Cardiac muscle cell (in vitro differentiated cells and primary cell): ENCODE data around the gene SWAP70. TPM values are rescaled to one million over a fixed set of nuclear protein-coding genes. Genes with fewer than 3 reads are reported as not detected.

Experiments used
- DNase-seq, 2 donors: peaks; one replicate each; pipeline versions ENCODE4 v3.0.0 to v3.0.0-alpha.2; 2010 to 2017; ENCODE audit warnings: low read depth in 1 of 2, low spot score in 1 of 2
- H3K27ac ChIP-seq: fragments of 200-600 bp; sonication (generic); 2 replicates; pipeline ENCODE4 v1.5.1; 2016
- H3K27me3 ChIP-seq: fragments of 200-600 bp; sonication (generic); 2 replicates; pipeline ENCODE4 v1.6.0; 2016; ENCODE audit warnings: control low read depth
- H3K36me3 ChIP-seq: fragments of 200-600 bp; sonication (generic); 2 replicates; pipeline ENCODE4 v1.5.1; 2016; ENCODE audit warnings: control low read depth
- H3K4me1 ChIP-seq: fragments of 200-600 bp; sonication (generic); 2 replicates; pipeline ENCODE4 v1.8.1; 2017; ENCODE audit warnings: low read depth, mild to moderate bottlenecking, mixed run types
- H3K4me3 ChIP-seq: fragments of 200-600 bp; sonication (generic); 2 replicates; pipeline ENCODE4 v1.5.1; 2016; ENCODE audit warnings: mild to moderate bottlenecking
- H3K9me3 ChIP-seq: fragments of 200-600 bp; sonication (generic); 2 replicates; pipeline ENCODE4 v1.5.1; 2017; ENCODE audit warnings: low read depth, mild to moderate bottlenecking, control low read depth
- CTCF ChIP-seq: IDR thresholded peaks from 2 replicates; pipeline ENCODE4 v1.5.1; 2012; ENCODE audit warnings: low read depth, mild to moderate bottlenecking, low read length
- polyA plus RNA-seq: library from polyadenylated mRNA; unstranded; fragments of >200 nt; fragmentation: Nextera tagmentation; extraction: Ambion mirVana; gene quantifications from 2 replicates; pipeline ENCODE4 v1.2.1, GENCODE V29; 2016
- total RNA-seq: library from RNA; depleted of rRNA; stranded (reverse); fragments of >200 nt; gene quantifications from 2 replicates; pipeline ENCODE4 v1.2.3, GENCODE V29; 2016

Gene SWAP70
- total and polyA plus RNA-seq, 2 experiments from 2014 or later = 10.9 to 11.1 TPM

GRCh38 chr11:9710852-9711251 lies 47.0 kb downstream of the SWAP70 start:
- peak overlapping the region; percentile 35 for H3K27ac ChIP-seq
- H3K27me3 ChIP-seq = no peaks in the 10 kb centered on the region
- no peaks in the 10 kb centered on the region for H3K9me3 ChIP-seq
- no peak overlapping the region for H3K4me3 ChIP-seq
- H3K4me1 ChIP-seq = peaks cover 6% of the 10 kb centered on the region
- TF ChIP-seq CTCF = no peak
- no peaks in the 10 kb centered on the region for H3K36me3 ChIP-seq
- no peak for DNase-seq

GRCh38 chr11:9711454-9712307 lies 47.8 kb downstream of the SWAP70 start:
- Histone ChIP-seq H3K4me3 (no peak overlapping the region), H3K4me1 (peaks cover 6% of the 10 kb centered on the region), H3K27me3 (no peaks in the 10 kb centered on the region), H3K27ac (peak overlapping the region; percentile 35), H3K36me3 (no peaks in the 10 kb centered on the region), H3K9me3 (no peaks in the 10 kb centered on the region)
- TF ChIP-seq CTCF = no peak
- no peak for DNase-seq

- Histone ChIP-seq H3K9me3 (no peaks in the 10 kb centered on the region), H3K27me3 (no peaks in the 10 kb centered on the region), H3K36me3 (no peaks in the 10 kb centered on the region), H3K4me1 (peaks cover 6% of the 10 kb centered on the region), H3K27ac (no peak overlapping the region), H3K4me3 (no peak overlapping the region)
- no peak for TF ChIP-seq CTCF
- no peak for DNase-seq
Observed at GRCh38 chr11:9714272-9714940, 50.5 kb downstream of the SWAP70 start.

GRCh38 chr11:9716275-9717039 lies 52.6 kb downstream of the SWAP70 start:
- no peaks in the 10 kb centered on the region for H3K36me3 ChIP-seq
- H3K4me3 ChIP-seq = no peak overlapping the region
- no peaks in the 10 kb centered on the region for H3K9me3 ChIP-seq
- peaks cover 6% of the 10 kb centered on the region for H3K4me1 ChIP-seq
- no peak for TF ChIP-seq CTCF
- H3K27ac ChIP-seq = no peak overlapping the region
- peak in 1 of 2 donors; percentile 86 for DNase-seq
- H3K27me3 ChIP-seq = no peaks in the 10 kb centered on the region

GRCh38 chr11:9717040-9717357 lies 53.1 kb downstream of the SWAP70 start:
- H3K4me1 ChIP-seq = peaks cover under 1% of the 10 kb centered on the region
- no peak overlapping the region for H3K27ac ChIP-seq
- no peaks in the 10 kb centered on the region for H3K27me3 ChIP-seq
- H3K4me3 ChIP-seq = no peak overlapping the region
- no peaks in the 10 kb centered on the region for H3K9me3 ChIP-seq
- H3K36me3 ChIP-seq = no peaks in the 10 kb centered on the region
- no peak for TF ChIP-seq CTCF
- DNase-seq = no peak
